Stomach smooth muscle (tissue), 2 donors: ENCODE results near the gene SYNCRIP.
"Not testable (repeated sequence)": the region's sequence is repeated elsewhere in the genome, so short reads cannot be mapped to it uniquely, and the experiment has no call there.

Experiments
- H3K27ac ChIP-seq: one replicate; pipeline ENCODE4 v1.7.0; 2013; ENCODE audit warnings: mild to moderate bottlenecking, low read length, inconsistent platforms
- H3K27me3 ChIP-seq, 2 donors: one replicate each; pipeline ENCODE4 v1.7.0; 2013; ENCODE audit warnings: low read length in 2 of 2; ENCODE audit not compliant: insufficient read depth in 2 of 2, control insufficient read depth in 1 of 2
- H3K36me3 ChIP-seq, 2 donors: one replicate each; pipeline ENCODE4 v1.7.0; 2013; ENCODE audit warnings: low read length in 2 of 2; ENCODE audit not compliant: control insufficient read depth in 2 of 2, insufficient read depth in 2 of 2
- H3K4me1 ChIP-seq: one replicate; pipeline ENCODE4 v1.7.0; 2013; ENCODE audit warnings: low read length; ENCODE audit not compliant: control insufficient read depth, insufficient read depth
- H3K4me3 ChIP-seq, 2 donors: one replicate each; pipeline ENCODE4 v1.7.0; 2013; ENCODE audit warnings: low read length in 2 of 2
- H3K9ac ChIP-seq, 2 donors: one replicate each; pipeline ENCODE4 v1.7.0; 2013; ENCODE audit warnings: low read length in 2 of 2, mild to moderate bottlenecking in 1 of 2
- H3K9me3 ChIP-seq, 2 donors: one replicate each; pipeline ENCODE4 v1.7.0; 2013; ENCODE audit warnings: low read length in 2 of 2; ENCODE audit not compliant: control insufficient read depth in 2 of 2
- donor health status: healthy.
- donor health status: Pancreatic carcinoma.

The SYNCRIP gene

GRCh38 chr6:85593438-85594196 lies 49.1 kb downstream of the SYNCRIP start, which contains the start of gene SNX14:
Gene SNX14 (minus strand): TSS chr6:85593858. CDS start chr6:85593718, 140 bp downstream.
- H3K4me1 ChIP-seq: peaks cover 11% of the 10 kb centered on the region
- no peaks in the 10 kb centered on the region for H3K9me3 ChIP-seq
- H3K4me3 ChIP-seq: peak within 1 kb of the TSS; percentile 91 to 97
- H3K27me3 ChIP-seq: no peaks in the 10 kb centered on the region
- no peaks in the 10 kb centered on the region for H3K36me3 ChIP-seq
- H3K27ac ChIP-seq: peak within 1 kb of the TSS; percentile 85
- H3K9ac ChIP-seq: peak within 1 kb of the TSS; percentile 84 to 86

- Histone ChIP-seq H3K36me3 (peaks cover 0 to 2% of the 10 kb centered on the region in 2 donors), H3K9me3 (no peaks in the 10 kb centered on the region), H3K4me3 (no peak overlapping the region), H3K9ac (peak overlapping the region in 1 of 2 donors; percentile 31), H3K4me1 (peaks cover 11% of the 10 kb centered on the region), H3K27ac (no peak overlapping the region), H3K27me3 (no peaks in the 10 kb centered on the region)
Observed at GRCh38 chr6:85592033-85592432, 50.7 kb downstream of the SYNCRIP start.

DNA sequence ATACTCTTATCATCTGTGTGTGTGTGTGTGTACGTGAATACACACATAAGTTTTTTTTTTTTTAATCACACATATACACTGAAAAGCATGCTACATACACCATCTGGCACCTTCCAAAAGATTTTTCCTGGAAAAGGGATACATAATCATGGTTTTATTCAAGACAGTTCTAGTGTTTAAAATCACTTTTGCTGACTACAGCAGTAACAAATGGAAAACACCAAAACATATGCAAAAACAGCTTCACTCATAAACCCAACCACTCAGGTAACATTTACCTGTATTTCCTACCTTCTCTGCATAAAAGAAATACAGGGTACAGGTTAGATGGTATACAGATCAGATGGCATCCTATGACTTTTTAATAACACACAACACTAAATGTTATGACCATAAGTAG lies 51.5 kb downstream of the SYNCRIP start:
- Histone ChIP-seq H3K36me3 (peaks cover 0 to 2% of the 10 kb centered on the region in 2 donors), H3K27me3 (no peaks in the 10 kb centered on the region), H3K4me1 (peaks cover 11% of the 10 kb centered on the region), H3K9ac (no peak overlapping the region), H3K9me3 (no peaks in the 10 kb centered on the region), H3K4me3 (no peak overlapping the region), H3K27ac (no peak overlapping the region)

DNA sequence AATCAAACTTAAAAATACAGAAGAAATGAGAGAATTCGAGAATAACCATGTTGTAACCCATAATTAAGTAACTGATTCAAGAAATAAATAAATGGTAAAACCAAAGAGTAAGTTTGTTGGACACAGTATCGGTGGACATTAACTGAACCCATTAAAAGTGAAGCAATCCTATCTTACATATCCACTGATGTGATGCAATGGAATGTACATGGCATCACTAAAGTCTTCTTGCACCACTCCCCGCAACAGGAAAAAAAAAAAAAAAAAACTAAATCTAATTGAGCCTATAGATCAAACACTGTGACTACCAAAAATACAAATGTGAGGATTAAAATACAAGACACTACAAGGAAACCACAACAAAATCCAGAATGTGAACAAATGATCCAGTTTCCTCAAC lies 56.9 kb downstream of the SYNCRIP start:
- H3K36me3 ChIP-seq: peaks cover 0 to 2% of the 10 kb centered on the region in 2 donors
- no peak overlapping the region for H3K27ac ChIP-seq
- H3K4me3 ChIP-seq: no peak overlapping the region
- H3K9me3 ChIP-seq: no peaks in the 10 kb centered on the region
- no peaks in the 10 kb centered on the region for H3K4me1 ChIP-seq
- no peak overlapping the region for H3K9ac ChIP-seq
- H3K27me3 ChIP-seq: no peaks in the 10 kb centered on the region

DNA sequence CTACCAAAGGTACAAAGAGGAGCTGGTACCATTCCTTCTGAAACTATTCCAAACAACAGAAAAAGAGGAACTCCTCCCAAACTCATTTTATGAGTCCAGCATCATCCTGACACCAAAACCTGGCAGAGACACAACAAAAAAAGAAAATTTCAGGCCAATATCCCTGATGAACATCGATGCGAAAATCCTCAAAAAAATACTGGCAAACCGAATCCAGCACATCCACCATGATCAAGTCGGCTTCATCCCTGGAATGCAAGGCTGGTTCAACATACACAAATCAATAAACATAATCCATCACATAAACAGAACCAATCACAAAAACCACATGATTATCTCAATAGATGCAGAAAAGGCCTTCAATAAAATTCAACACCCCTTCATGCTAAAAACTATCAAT lies 59.9 kb downstream of the SYNCRIP start:
- not testable (repeated sequence) for H3K9me3 ChIP-seq, H3K4me3 ChIP-seq

GRCh38 chr6:85581572-85581971 lies 61.1 kb downstream of the SYNCRIP start:
- Histone ChIP-seq H3K27ac (no peak overlapping the region), H3K36me3 (peaks cover 0 to 2% of the 10 kb centered on the region in 2 donors)

More for the DNA sequence above, 59.9 kb downstream of the SYNCRIP start:
- H3K9ac ChIP-seq, H3K36me3 ChIP-seq, H3K27ac ChIP-seq, H3K4me1 ChIP-seq, H3K27me3 ChIP-seq: not testable (repeated sequence)

DNA sequence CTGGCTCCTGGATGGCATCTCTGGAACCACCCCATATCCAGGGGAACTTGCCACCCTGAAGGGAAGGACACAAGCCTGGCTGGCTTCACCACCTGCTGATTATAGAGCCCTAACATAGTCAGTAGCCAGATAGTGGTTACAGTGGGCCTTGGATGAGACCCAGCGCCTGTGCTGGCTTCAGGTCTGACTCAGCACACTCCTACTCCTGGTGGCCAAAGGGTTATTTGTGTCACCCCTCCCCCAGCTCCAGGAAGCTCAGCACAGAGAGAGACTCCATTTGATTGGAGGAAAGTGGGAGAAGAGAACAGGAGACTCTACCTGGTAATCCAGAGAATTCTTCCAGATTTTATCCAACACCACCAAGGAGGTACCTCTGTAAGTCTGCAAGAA lies 61.8 kb downstream of the SYNCRIP start:
- H3K9ac ChIP-seq: no peak overlapping the region
- no peaks in the 10 kb centered on the region for H3K9me3 ChIP-seq
- H3K4me3 ChIP-seq: no peak overlapping the region
- H3K27ac ChIP-seq: no peak overlapping the region
- H3K27me3 ChIP-seq: no peaks in the 10 kb centered on the region
- H3K36me3 ChIP-seq: peaks cover 0 to 2% of the 10 kb centered on the region in 2 donors
- H3K4me1 ChIP-seq: no peaks in the 10 kb centered on the region

More at GRCh38 chr6:85581572-85581971, 61.1 kb downstream of the SYNCRIP start:
- H3K4me3 ChIP-seq: no peak overlapping the region
- no peaks in the 10 kb centered on the region for H3K27me3 ChIP-seq
- H3K9me3 ChIP-seq: no peaks in the 10 kb centered on the region
- H3K4me1 ChIP-seq: no peaks in the 10 kb centered on the region
- H3K9ac ChIP-seq: no peak overlapping the region

DNA sequence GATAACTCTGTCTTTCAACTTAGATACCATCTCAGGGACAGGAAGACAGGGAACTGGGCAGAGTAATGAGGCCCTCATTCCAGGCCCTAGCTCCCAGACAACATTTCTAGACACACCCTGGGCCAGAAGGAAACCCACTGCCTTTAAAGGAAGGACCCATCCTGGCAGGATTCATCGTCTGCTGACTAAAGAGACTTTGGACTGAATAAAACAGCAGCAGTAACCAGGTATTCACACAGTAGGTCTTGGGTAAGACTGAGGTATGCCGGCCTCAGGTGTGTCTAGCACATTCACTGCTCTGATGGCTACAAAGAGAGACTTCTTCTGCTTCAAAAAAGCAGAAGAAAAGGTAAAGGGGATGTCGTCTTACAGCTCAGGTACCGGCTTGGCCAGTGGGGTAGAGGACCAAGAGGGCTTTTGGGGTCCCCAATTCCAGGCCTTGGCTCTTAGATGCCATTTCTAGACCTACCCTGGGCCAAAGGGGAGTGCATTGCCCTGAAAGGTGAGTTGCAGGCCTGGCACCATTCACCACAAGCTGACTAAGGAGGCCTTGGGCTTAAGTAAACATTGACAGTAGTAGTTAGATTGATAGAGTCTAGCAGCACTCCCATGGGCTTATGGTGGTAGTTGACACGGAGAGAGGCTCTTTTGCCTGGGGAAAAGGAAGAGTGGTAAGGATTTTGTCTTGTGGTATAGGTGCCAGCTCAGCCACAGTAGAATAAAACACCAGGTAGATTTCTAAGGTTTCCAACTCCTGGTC lies 62.4 kb downstream of the SYNCRIP start:
- H3K4me1 ChIP-seq: no peaks in the 10 kb centered on the region
- no peaks in the 10 kb centered on the region for H3K27me3 ChIP-seq
- H3K27ac ChIP-seq: no peak overlapping the region
- no peak overlapping the region for H3K4me3 ChIP-seq
- no peaks in the 10 kb centered on the region for H3K9me3 ChIP-seq
- H3K9ac ChIP-seq: no peak overlapping the region
- H3K36me3 ChIP-seq: peaks cover 0 to 2% of the 10 kb centered on the region in 2 donors

DNA sequence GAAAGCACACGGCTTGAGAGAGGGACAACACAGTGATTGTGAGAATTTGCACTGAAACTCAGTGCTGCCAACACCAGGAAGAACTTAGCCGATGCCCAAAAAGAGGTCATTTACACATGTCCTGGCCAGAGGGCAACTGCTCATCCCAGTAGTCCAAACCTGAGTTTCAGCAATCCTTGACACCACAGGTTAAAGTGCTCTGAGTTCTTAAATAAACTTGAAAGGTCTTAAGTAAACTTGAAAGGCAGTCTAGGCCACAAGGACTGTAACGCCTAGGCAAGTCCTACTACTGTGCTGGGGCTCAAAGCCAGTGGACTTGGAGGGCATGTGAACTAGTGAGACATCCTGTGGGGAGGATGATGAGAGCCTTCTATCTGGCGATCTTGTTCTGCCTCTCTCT lies 63.1 kb downstream of the SYNCRIP start:
- Histone ChIP-seq H3K4me1 (no peaks in the 10 kb centered on the region), H3K9me3 (no peaks in the 10 kb centered on the region), H3K4me3 (no peak overlapping the region), H3K36me3 (peaks cover 0 to 2% of the 10 kb centered on the region in 2 donors), H3K27me3 (no peaks in the 10 kb centered on the region), H3K27ac (no peak overlapping the region), H3K9ac (no peak overlapping the region)

DNA sequence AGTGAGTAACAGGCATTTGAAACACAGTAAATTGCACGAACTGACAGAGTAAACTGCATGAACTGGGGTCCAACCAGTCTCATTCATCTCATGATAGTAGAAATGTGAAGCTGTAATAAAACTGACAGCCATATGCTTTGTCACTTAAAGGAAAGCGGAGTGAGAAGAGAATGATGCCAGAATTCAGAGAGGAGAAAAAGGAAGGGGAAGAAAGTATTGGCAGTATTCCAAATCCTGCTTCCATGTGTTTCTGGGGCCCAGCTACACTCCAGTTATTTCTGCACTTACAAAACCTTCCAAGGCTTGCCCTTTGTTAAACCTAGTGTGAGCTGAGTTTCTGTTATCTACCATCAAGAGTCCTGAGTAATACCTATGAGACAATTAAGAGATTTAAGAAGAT lies 66.2 kb downstream of the SYNCRIP start:
- no peak overlapping the region for H3K4me3 ChIP-seq
- H3K9ac ChIP-seq: no peak overlapping the region
- H3K27me3 ChIP-seq: no peaks in the 10 kb centered on the region
- no peaks in the 10 kb centered on the region for H3K4me1 ChIP-seq
- no peaks in the 10 kb centered on the region for H3K9me3 ChIP-seq
- no peak overlapping the region for H3K27ac ChIP-seq
- peaks cover 0 to 2% of the 10 kb centered on the region in 2 donors for H3K36me3 ChIP-seq
